Measurements from ENCODE around the gene FUBP3. TPM values are rescaled to one million over a fixed set of nuclear protein-coding genes. Genes with fewer than 3 reads are reported as not detected.

Gene FUBP3
- total and polyA plus RNA-seq, 2 experiments from 2014 or later, result 82.0 to 115 TPM

DNA sequence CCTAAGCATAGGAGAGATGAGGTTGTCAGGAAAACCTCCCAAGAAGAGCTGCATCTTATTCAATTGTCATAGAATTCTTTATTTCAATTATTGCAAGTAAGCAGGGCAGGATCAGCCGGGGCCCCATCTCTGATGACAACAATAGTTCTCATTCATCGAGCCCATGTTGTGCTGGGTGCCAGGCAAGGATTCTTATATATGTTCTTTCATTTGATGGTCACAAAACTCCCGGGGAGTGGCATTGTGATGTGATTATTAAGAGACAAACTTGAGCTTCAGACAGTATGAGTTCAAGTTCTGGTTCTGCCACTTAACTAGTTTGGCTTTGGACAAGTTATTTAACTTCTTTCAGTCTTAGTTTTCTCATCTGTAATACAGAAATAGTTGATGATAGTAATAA lies 8.5 kb downstream of the FUBP3 start:
- H3K36me3 ChIP-seq, result no peaks in the 10 kb centered on the region
- no peak overlapping the region for H3K4me3 ChIP-seq
- H3K4me1 ChIP-seq (ENCODE audit: low read depth), result peaks cover 54% of the 10 kb centered on the region
- TF ChIP-seq, protein P1, sequence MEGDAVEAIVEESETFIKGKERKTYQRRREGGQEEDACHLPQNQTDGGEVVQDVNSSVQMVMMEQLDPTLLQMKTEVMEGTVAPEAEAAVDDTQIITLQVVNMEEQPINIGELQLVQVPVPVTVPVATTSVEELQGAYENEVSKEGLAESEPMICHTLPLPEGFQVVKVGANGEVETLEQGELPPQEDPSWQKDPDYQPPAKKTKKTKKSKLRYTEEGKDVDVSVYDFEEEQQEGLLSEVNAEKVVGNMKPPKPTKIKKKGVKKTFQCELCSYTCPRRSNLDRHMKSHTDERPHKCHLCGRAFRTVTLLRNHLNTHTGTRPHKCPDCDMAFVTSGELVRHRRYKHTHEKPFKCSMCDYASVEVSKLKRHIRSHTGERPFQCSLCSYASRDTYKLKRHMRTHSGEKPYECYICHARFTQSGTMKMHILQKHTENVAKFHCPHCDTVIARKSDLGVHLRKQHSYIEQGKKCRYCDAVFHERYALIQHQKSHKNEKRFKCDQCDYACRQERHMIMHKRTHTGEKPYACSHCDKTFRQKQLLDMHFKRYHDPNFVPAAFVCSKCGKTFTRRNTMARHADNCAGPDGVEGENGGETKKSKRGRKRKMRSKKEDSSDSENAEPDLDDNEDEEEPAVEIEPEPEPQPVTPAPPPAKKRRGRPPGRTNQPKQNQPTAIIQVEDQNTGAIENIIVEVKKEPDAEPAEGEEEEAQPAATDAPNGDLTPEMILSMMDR (IDR thresholded peaks at IDR 0.05; ENCODE audit: low read depth, low read length), result no peak
- no peaks in the 10 kb centered on the region for H3K27me3 ChIP-seq
- no peak for DNase-seq (ENCODE audit: low read depth in 1 of 2, low spot score in 1 of 2)
- H3K9me3 ChIP-seq (ENCODE audit: low read depth), result no peaks in the 10 kb centered on the region
- peak overlapping the region; percentile 76 for H3K27ac ChIP-seq

- Histone ChIP-seq H3K9me3 (ENCODE audit: low read depth) (no peaks in the 10 kb centered on the region), H3K36me3 (no peaks in the 10 kb centered on the region), H3K27ac (peak overlapping the region; percentile 76), H3K4me1 (ENCODE audit: low read depth) (peaks cover 54% of the 10 kb centered on the region), H3K27me3 (no peaks in the 10 kb centered on the region), H3K4me3 (no peak overlapping the region)
- no peak for DNase-seq (ENCODE audit: low read depth in 1 of 2, low spot score in 1 of 2)
- TF ChIP-seq, protein P1 (IDR thresholded peaks at IDR 0.05; ENCODE audit: low read depth, low read length), result no peak
These were observed 9.0 kb downstream of the FUBP3 start for GRCh38 chr9:130588416-130588815.

DNA sequence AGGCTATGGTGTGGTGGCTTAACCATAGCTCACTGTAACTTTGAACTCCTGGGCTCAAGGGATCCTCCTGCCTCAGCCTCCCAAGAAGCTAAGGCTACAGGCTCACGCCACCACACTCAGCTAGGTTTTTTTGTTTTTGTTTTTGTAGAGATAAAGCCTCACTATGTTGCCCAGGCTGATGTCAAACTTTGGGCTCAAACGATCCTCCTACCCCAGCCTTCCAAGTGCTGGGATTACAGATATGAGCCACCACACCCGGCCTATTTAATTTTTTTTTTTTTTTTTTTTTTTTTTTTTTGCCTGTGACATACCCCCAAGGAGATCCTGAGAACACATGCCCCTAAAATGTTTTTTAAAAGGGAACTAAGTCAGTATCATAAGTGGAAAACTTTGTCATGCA lies 10.4 kb downstream of the FUBP3 start:
- no peak for DNase-seq (ENCODE audit: low read depth in 1 of 2, low spot score in 1 of 2)
- H3K27me3 ChIP-seq, result no peaks in the 10 kb centered on the region
- TF ChIP-seq, protein P1 (IDR thresholded peaks at IDR 0.05; ENCODE audit: low read depth, low read length), result no peak

GRCh38 chr9:130590305-130590704 lies 10.9 kb downstream of the FUBP3 start:
- TF ChIP-seq, protein P1 (IDR thresholded peaks at IDR 0.05; ENCODE audit: low read depth, low read length), result no peak
- peak in 1 of 2 donors; percentile 74 for DNase-seq (ENCODE audit: low read depth in 1 of 2, low spot score in 1 of 2)
- Histone ChIP-seq H3K36me3 (no peaks in the 10 kb centered on the region), H3K27ac (peak overlapping the region; percentile 94), H3K9me3 (ENCODE audit: low read depth) (no peaks in the 10 kb centered on the region), H3K27me3 (no peaks in the 10 kb centered on the region), H3K4me1 (ENCODE audit: low read depth) (peaks cover 51% of the 10 kb centered on the region), H3K4me3 (no peak overlapping the region)

More for the DNA sequence above, 10.4 kb downstream of the FUBP3 start:
- Histone ChIP-seq H3K9me3 (ENCODE audit: low read depth) (no peaks in the 10 kb centered on the region), H3K4me1 (ENCODE audit: low read depth) (peaks cover 54% of the 10 kb centered on the region), H3K36me3 (no peaks in the 10 kb centered on the region), H3K4me3 (no peak overlapping the region), H3K27ac (peak overlapping the region; percentile 94)

- Histone ChIP-seq H3K27ac (peak overlapping the region; percentile 94), H3K4me3 (no peak overlapping the region), H3K4me1 (ENCODE audit: low read depth) (peaks cover 49% of the 10 kb centered on the region), H3K36me3 (peaks cover 5% of the 10 kb centered on the region), H3K27me3 (no peaks in the 10 kb centered on the region), H3K9me3 (ENCODE audit: low read depth) (no peaks in the 10 kb centered on the region)
- TF ChIP-seq, protein P1 (IDR thresholded peaks at IDR 0.05; ENCODE audit: low read depth, low read length), result no peak
- DNase-seq (ENCODE audit: low read depth in 1 of 2, low spot score in 1 of 2), result no peak
These were observed 13.6 kb downstream of the FUBP3 start for GRCh38 chr9:130593020-130593419.

DNA sequence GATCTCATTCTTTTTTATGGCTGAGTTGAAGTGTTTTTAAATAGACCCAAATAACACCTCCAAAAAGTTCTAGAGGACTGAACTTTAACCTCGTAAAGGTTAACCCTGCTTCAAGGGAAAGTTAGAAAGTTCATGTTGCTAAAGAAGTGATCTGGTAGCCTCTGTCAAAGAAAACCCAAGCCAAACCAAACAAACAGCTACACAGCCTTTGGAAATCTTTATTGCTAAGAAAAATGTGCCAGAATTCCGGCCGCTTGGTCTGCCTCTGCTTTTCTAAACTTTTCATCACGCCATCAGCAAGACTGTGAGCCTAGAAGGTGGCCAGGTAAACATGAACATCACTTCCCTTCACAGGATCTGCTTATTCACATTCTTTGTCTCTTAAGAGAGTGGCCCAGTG lies 17.9 kb downstream of the FUBP3 start:
- Histone ChIP-seq H3K9me3 (ENCODE audit: low read depth) (no peaks in the 10 kb centered on the region), H3K4me1 (ENCODE audit: low read depth) (peaks cover 21% of the 10 kb centered on the region), H3K4me3 (no peak overlapping the region), H3K27ac (no peak overlapping the region), H3K27me3 (no peaks in the 10 kb centered on the region), H3K36me3 (peaks cover 8% of the 10 kb centered on the region)
- TF ChIP-seq, protein P1 (IDR thresholded peaks at IDR 0.05; ENCODE audit: low read depth, low read length), result no peak
- DNase-seq (ENCODE audit: low read depth in 1 of 2, low spot score in 1 of 2), result no peak
